Heart right ventricle (tissue), 16 donors: ENCODE data around the gene MOK. TPM values are rescaled to one million over a fixed set of nuclear protein-coding genes. Genes with fewer than 3 reads are reported as not detected.

Experiments used
- ATAC-seq, 8 donors: fragments of 200-7000 bp; cut with Tn5 transposase; one replicate each; pipeline ENCODE4 v1.9.1; 2020; ENCODE audit warnings: mild to moderate bottlenecking in 8 of 8, moderate library complexity in 8 of 8, moderate number of reproducible peaks in 1 of 8
- DNase-seq, 2 donors: peaks; one replicate each; pipeline ENCODE4 v3.0.0-alpha.2; 2020
- H3K27ac ChIP-seq, 10 donors: fragments of 200-600 bp; sonication (generic) in 2 of 10; one replicate each; pipeline versions ENCODE4 v1.5.0 to v1.8.0; 2020 to 2022; ENCODE audit warnings: mild to moderate bottlenecking in 3 of 10
- H3K27me3 ChIP-seq, 7 donors: fragments of 200-600 bp; one replicate each; pipeline ENCODE4 v1.8.0; 2021 to 2022; ENCODE audit warnings: mild to moderate bottlenecking in 2 of 7
- H3K36me3 ChIP-seq, 9 donors: fragments of 200-600 bp; sonication (generic) in 1 of 9; one replicate each; pipeline versions ENCODE4 v1.5.0 to v1.8.0; 2020 to 2022; ENCODE audit warnings: mild to moderate bottlenecking in 2 of 9
- H3K4me1 ChIP-seq, 9 donors: fragments of 200-600 bp; sonication (generic) in 1 of 9; one replicate each; pipeline versions ENCODE4 v1.5.0 to v1.8.0; 2020 to 2022; ENCODE audit warnings: mild to moderate bottlenecking in 4 of 9
- H3K4me3 ChIP-seq, 10 donors: fragments of 200-600 bp; sonication (generic) in 2 of 10; one replicate each; pipeline versions ENCODE4 v1.5.0 to v1.8.0; 2020 to 2022; ENCODE audit warnings: mild to moderate bottlenecking in 7 of 10, moderate library complexity in 2 of 10
- H3K9me3 ChIP-seq, 11 donors: fragments of 200-600 bp in 10 of 11; sonication (generic) in 2 of 11; one replicate each; pipeline versions ENCODE4 v1.5.0 to v1.8.0; 2013 to 2022; ENCODE audit warnings: mild to moderate bottlenecking in 2 of 11, control low read depth in 1 of 11, moderate library complexity in 1 of 11
- WGBS, 2 donors: extraction: QIAGEN DNeasy Blood & Tissue Kit; methylation state at CpG; one replicate each; pipeline ENCODE4 v1.1.7; 2013; ENCODE audit warnings: inconsistent platforms in 1 of 2; 5-methylcytosine and 5-hydroxymethylcytosine counted together
- intact Hi-C, 10 donors: fragments of 100-400 bp; cut with DNase I; formaldehyde crosslinking; loops; one replicate each; pipeline versions ENCODE4 v1.11.1 to v1.14.2; 2022
- polyA plus RNA-seq, 2 donors: library from polyadenylated mRNA; stranded (reverse); fragments of 200-250 nt; gene quantifications; one replicate each; pipeline ENCODE4 v1.2.3, GENCODE V29; 2013
- total RNA-seq, 10 donors: library from RNA; stranded (reverse); fragmentation: NEBNext Ultra II Directional in 3 of 10; extraction: Animal tissue kit (Norgen Biotek cat#: 25700) in 3 of 10; gene quantifications; one replicate each; pipeline versions ENCODE4 v1.2.1 to v1.2.4, GENCODE V29; 2021 to 2023
- TF ChIP-seq, protein P1 (sequence below), 9 donors: fragments of 200-600 bp; sonication (generic) in 2 of 9; IDR thresholded peaks; one replicate each; pipeline versions ENCODE4 v1.5.0 to v1.8.0; 2021 to 2022; ENCODE audit warnings: antibody characterized with exemption in 9 of 9, mild to moderate bottlenecking in 5 of 9, moderate library complexity in 1 of 9
- donor health status: Arrhythmogenic right ventricular cardiomyopathy.
- donor health status: ischemic (EF 13 %, LVEDD 7.1; RV severe dilation, severe dysfunction).
- donor health status: healthy with polysubstance abuse.
- donor health status: DM: no; HTN: yes; CAD: no.
- donor health status: DM: no; HTN: no; CAD: no.
- donor health status: ischemic (EF 25% LVEDD 6.9; RV normal size, moderate dysfunction).
- donor health status: ischemic (EF 25% LVEDD 5.7; RV mildly dilated, moderate dysfunction).
- donor health status: healthy.
- donor health status: DM: yes; HTN: yes; CAD: no.
- donor health status: Ischemic cardiomyopathy.
- donor health status: ischemic (EF 35%, LVEDD 5.7; RV mildly dilated, moderate dysfunction).
- donor health status: nonischemic (EF 11% LVEDD 7.7; RV severe dilation, severe dysfunction).
- donor health status: DM: yes; HTN: yes; CAD: no.
- donor health status: PGD.
- donor health status: ischemic (EF 29% LVEDD 5.4; RV normal size, mild dysfunction).
- donor health status: nonischemic (EF 23%, LVEDD 6.1; RV moderate dilation, normal function).

MOK gene
- total and polyA plus RNA-seq, 12 donors: 6.6 to 19.8 (median 10.0) TPM

DNA sequence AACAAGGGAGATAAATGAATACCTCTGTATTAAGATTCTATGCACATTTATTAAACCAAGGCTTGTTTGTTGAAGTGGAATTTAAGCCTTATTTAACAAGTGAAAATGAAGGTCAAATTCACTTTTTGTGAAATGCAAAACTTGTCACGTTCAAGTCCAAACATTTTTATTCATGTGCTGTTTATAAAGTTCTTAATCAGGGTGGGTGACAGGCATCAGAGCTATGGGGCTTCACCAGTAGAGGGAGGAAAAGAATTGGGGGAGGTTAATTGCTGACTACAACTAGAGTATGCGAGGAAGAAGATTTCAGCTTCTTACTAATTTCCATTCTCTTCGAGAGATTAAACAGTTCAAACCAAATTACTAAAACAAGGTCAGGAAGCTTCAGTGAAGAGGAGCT is 9.7 kb downstream of the MOK start:
- H3K27ac ChIP-seq: peak overlapping the region in 6 of 10 donors; percentile 31 to 58 (median 52)
- 56 to 65% methylated on average over 3 of the region's 3 CpGs for WGBS, 2 donors
- peaks cover 0 to 14% (median 9%) of the 10 kb centered on the region in 9 donors for H3K4me1 ChIP-seq
- no peaks in the 10 kb centered on the region for H3K9me3 ChIP-seq
- H3K27me3 ChIP-seq: no peaks in the 10 kb centered on the region
- peak in 2 of 8 donors; percentile 53 to 64 for ATAC-seq
- no peaks in the 10 kb centered on the region for H3K36me3 ChIP-seq
- DNase-seq: no peak
- intact Hi-C loops: no loop called here
- TF ChIP-seq, protein P1, sequence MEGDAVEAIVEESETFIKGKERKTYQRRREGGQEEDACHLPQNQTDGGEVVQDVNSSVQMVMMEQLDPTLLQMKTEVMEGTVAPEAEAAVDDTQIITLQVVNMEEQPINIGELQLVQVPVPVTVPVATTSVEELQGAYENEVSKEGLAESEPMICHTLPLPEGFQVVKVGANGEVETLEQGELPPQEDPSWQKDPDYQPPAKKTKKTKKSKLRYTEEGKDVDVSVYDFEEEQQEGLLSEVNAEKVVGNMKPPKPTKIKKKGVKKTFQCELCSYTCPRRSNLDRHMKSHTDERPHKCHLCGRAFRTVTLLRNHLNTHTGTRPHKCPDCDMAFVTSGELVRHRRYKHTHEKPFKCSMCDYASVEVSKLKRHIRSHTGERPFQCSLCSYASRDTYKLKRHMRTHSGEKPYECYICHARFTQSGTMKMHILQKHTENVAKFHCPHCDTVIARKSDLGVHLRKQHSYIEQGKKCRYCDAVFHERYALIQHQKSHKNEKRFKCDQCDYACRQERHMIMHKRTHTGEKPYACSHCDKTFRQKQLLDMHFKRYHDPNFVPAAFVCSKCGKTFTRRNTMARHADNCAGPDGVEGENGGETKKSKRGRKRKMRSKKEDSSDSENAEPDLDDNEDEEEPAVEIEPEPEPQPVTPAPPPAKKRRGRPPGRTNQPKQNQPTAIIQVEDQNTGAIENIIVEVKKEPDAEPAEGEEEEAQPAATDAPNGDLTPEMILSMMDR (IDR thresholded peaks at IDR 0.05): peak in 6 of 9 donors; percentile 18 to 43 (median 34)
- H3K4me3 ChIP-seq: no peak overlapping the region

DNA sequence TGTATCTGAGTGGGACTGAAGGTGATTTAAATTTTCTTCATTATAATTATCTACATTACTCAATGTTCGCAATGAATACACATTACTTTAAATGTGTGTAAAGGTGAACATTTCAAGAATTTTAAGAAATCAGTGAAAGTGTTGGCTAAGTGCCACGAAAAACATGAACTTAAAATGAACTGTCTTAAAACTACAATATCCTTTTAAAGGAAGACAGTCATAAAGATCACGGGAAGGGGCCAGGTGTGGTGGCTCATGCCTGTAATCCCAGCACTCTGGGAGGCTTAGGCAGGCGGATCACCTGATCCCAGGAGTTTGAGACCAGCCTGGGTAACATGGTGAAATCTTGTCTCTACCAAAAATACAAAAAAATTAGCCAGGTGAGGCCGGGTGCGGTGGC is 11.2 kb downstream of the MOK start:
- DNase-seq (no peak), ATAC-seq (no peak)
- TF ChIP-seq, protein P1 (IDR thresholded peaks at IDR 0.05): no peak
- Histone ChIP-seq H3K27me3 (no peaks in the 10 kb centered on the region), H3K36me3 (no peaks in the 10 kb centered on the region), H3K9me3 (no peaks in the 10 kb centered on the region), H3K4me1 (peaks cover 0 to 14% (median 9%) of the 10 kb centered on the region in 9 donors), H3K4me3 (no peak overlapping the region), H3K27ac (peak overlapping the region in 1 of 10 donors; percentile 39)
- intact Hi-C loops: no loop called here
- WGBS, 2 donors: 82 to 85% methylated on average over 6 of the region's 6 CpGs

DNA sequence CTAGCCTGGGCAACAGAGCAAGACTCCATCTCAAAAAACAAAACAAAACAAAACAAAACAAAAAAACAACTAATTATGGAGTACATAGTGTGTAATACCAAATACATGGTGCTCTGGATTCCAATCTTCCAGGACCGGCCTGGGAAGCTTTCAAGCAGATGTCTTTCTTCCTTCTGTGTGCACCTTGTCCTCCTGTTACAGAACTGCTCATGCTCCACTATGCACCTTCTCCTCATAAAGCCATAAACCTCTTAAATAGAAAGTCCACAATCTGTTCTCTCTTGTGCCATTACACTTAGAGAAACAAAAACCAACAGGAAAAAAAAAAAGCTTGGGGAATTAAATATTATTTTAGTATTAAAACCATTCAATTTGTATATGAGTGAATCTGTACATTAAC is 12.5 kb downstream of the MOK start:
- intact Hi-C loops: no loop called here
- TF ChIP-seq, protein P1 (IDR thresholded peaks at IDR 0.05): no peak
- H3K9me3 ChIP-seq: no peaks in the 10 kb centered on the region

DNA sequence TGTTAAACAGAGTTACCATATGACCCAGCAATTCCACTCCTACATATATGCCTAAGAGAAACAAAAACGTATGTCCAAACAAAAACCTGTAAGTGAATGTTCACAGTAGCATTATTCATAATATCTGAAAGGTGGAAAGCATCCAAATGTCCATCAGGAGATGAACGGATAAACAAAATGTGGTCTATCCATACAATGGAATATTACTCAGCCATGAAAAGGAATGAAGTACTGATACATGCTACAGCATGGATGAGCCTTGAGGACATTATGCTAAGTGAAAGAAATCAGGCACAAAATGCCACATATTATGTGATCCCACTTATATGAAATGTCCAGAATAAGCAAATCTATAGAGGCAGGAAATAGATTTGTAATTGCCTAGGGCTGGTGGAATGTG is 16.8 kb downstream of the MOK start:
- Histone ChIP-seq H3K9me3 (no peaks in the 10 kb centered on the region), H3K27ac (no peak overlapping the region), H3K36me3 (no peaks in the 10 kb centered on the region), H3K27me3 (no peaks in the 10 kb centered on the region), H3K4me3 (no peak overlapping the region), H3K4me1 (peaks cover 0 to 9% (median 0%) of the 10 kb centered on the region in 9 donors)
- 97 to 98% methylated on average over 2 of the region's 2 CpGs for WGBS, 2 donors
- TF ChIP-seq, protein P1 (IDR thresholded peaks at IDR 0.05): no peak
- DNase-seq (no peak), ATAC-seq (no peak)
- intact Hi-C loops: no loop called here

More for the DNA sequence above, 12.5 kb downstream of the MOK start:
- ATAC-seq (no peak), DNase-seq (no peak)
- Histone ChIP-seq H3K27ac (no peak overlapping the region), H3K36me3 (no peaks in the 10 kb centered on the region), H3K4me1 (peaks cover 0 to 14% (median 9%) of the 10 kb centered on the region in 9 donors), H3K4me3 (no peak overlapping the region), H3K27me3 (no peaks in the 10 kb centered on the region)
- 94 to 95% methylated on average over 1 of the region's 1 CpG for WGBS, 2 donors
